GM12878 (cell line): ENCODE data around the gene COL27A1.

ENCODE experiments used
- CHD4 ChIP-seq: fragments of 200-600 bp; sonication (generic); IDR thresholded peaks from 2 replicates; pipeline ENCODE4 v1.6.1; 2016; ENCODE audit warnings: mild to moderate bottlenecking
- CTCF ChIP-seq, 3 experiments: IDR thresholded peaks in 2 of 3; conservative IDR thresholded peaks in 1 of 3; 2 replicates each; pipeline ENCODE4 v1.5.1; 2011; ENCODE audit warnings: low read depth in 3 of 3, low read length in 3 of 3, mild to moderate bottlenecking in 3 of 3, control low read depth in 2 of 3, moderate library complexity in 2 of 3, inconsistent platforms in 1 of 3, mixed read lengths in 1 of 3; ENCODE audit not compliant: control insufficient read depth in 2 of 3, insufficient read depth in 1 of 3; ENCODE audit errors: extremely low read depth in 1 of 3
- RB1 ChIP-seq: fragments of 450-650 bp; formaldehyde crosslinking; IDR thresholded peaks from 2 replicates; pipeline ENCODE4 v1.6.1; 2017; ENCODE audit warnings: mild to moderate bottlenecking, borderline replicate concordance
- TAF1 ChIP-seq: IDR thresholded peaks from 2 replicates; pipeline ENCODE4 v1.6.1; 2011; ENCODE audit warnings: mild to moderate bottlenecking, low read depth, low read length, borderline replicate concordance
- ZNF687 ChIP-seq: fragments of 450-650 bp; IDR thresholded peaks from 2 replicates; pipeline ENCODE4 v1.6.1; 2017; ENCODE audit warnings: mild to moderate bottlenecking, moderate library complexity

GRCh38 chr9:114287001-114287762 is 131.8 kb downstream of the COL27A1 start:
- TF ChIP-seq CHD4 (no peak), ZNF687 (no peak), CTCF (IDR thresholded peaks at IDR 0.05 in 2 of 3, conservative IDR thresholded peaks at IDR 0.05 in 1 of 3; ENCODE audit: control insufficient read depth in 2 of 3, extremely low read depth in 1 of 3, insufficient read depth in 1 of 3, low read depth in 3 of 3, low read length in 3 of 3) (no peak), RB1 (no peak), TAF1 (no peak)
